HG02884 (cell line): Measurements from ENCODE around the gene EEIG1.
A peak's percentile ranks its signal among the peaks of the same experiment; 100 is the strongest.

ENCODE experiments used
- ATAC-seq: cut with Tn5 transposase; IDR thresholded peaks from one replicate; pipeline ENCODE4 v1.9.1; 2021; ENCODE audit warnings: mild to moderate bottlenecking, moderate library complexity; ENCODE audit not compliant: unreplicated experiment

Gene EEIG1

GRCh38 chr9:127975376-127976315, 5.1 kb downstream of the EEIG1 start:
- ATAC-seq, result no peak

GRCh38 chr9:127974769-127975261, 6.0 kb downstream of the EEIG1 start:
- ATAC-seq, result no peak

DNA sequence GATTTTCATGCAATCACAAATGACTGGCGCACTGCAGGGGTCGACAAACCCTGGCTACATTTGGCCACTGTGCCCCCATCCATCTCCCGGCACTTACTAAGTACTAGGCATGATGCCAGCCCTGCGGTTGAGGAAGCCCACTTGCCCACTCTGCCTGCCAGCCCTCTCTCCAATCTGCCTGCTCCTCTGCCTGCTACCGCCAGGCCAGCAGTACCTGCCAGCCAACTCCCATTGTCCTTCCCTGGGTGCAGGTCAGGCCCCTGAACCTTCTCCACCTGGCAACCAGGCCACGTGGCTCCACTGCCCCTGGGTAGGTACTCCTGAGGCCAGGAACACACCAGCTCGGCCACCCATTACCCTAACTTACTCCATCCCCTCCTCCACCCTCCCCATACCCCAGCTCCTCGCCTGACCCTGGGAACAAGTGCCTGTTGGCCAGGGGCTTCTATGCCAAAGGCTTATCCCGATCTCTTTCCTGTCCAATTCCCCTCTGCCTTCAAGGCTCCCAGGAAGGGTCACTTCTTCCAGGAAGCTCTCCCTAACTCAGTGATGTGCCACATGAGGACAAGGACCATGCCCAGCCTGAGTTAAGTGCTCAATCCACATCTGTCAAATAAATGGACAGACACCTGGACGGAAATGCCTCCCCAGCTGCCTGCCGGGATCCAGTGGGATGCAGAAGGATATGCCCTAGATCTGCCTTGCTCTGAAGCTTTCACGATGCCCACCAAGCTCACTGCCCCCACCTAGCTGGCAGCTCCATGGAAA, 6.6 kb downstream of the EEIG1 start:
- no peak for ATAC-seq

DNA sequence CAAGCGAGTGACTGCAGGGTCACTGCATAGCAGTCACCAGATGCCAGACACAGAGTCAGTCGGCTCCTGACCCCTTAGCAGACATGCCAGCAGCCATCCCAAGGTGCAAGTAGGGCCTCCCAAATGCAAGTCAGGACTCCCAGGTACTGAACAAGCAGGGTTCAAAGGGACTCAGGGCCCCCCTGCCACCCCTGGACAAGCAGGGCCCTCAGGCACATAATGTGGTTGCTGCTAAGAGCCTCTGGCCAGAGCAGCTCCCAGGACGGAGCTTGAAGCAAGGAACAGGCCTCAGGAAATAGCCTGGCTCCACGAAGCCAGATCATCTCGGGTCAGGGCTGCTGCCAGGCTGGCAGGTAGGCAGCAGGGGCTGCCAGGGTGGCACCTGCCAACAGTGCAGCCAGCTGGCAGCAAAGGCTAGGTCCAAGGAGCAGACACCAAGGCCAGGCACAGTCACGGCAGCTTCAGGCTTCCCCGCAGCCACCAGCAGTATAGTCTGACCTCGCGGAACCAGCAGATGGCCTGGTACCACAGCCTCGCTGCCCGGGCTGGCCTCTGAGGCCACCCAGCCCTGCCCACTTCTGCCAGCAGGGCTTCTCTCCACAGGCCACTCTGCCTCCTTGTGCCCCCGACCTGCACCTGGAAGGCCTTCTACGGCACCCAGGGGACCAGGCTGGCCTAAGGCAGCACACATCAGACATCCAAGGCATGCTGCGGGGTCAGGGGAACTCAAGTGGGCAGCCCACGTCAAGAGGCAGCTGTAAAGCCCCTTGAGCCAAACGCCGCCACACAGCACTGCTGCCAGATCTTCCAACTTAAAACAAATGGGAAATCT, 7.4 kb downstream of the EEIG1 start:
- ATAC-seq, result no peak

DNA sequence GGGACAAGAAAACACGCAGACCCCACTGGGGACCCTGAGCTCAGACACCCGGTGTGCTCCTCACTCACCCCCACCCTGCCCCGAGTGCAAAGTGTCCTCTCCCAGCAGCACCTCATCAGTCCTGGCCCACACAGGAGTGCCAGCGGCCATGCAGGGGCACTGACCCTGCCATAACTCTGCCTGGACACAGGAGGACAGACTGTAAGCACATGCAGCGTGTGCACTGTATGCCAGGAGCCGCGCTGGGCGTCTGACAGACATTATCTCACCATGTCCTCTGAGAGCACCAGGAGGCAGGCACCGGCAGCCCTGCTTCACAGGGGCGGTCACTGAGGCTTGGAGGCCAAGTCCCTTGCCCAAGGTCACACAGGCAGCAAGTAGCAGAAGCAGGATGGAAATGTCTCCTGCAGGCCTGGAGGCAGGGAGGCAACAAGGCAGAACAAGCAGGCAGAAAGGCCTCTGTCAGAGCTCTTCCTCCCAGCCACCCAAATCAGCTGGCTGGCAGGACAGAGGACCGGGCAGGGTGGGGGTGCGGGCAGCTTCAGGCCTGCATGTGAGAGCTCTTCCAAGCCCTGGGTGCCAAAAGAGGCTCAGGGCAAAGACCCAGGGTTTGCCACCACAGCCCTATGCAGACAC, 8.4 kb downstream of the EEIG1 start:
- no peak for ATAC-seq

GRCh38 chr9:127971357-127972235, 9.2 kb downstream of the EEIG1 start:
- ATAC-seq, result no peak

DNA sequence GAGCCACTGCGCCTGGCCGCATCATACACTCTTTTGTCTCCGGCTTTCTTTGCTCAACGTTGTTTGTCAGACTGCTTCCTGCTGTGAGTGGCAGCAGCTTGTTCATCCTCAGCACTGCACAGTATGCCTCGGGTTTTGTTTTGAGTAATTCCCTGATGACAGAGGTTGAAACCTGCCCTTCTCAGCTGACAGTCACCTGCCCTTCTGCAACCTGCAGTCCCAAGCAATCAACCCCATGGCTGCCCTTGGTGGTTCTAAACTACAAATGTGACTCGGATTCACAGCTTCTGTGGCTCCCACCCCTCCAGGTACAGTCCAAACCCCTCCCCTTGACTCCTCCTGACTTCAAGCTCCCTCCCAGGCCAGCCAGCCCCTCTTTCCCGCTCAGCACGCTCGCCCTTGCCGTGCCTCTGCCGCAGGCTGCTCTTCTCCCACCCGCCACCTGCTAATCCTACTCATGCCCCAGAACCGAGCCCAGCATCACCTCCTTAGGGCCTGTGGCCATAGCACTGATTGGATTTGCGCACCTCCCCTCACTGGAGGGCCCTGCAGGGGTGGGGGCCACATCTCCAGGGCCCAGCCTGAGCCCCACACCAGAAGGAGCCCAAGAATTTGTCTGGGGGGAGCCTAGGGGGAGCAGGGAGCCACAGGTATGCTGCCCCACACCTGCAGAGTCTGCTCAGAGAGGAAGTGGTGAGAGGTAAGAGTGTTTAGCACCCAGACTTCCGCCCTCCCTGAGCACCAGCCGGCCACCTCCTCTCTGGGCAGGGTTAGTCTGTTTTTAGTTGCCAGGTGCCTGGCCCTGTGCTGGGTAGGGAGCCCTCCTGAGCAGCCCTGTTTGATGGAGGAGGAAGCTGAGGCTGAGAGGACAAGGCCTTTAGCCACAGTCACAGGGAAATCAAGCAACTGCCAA, 10.1 kb downstream of the EEIG1 start:
- peak; percentile 79 for ATAC-seq

DNA sequence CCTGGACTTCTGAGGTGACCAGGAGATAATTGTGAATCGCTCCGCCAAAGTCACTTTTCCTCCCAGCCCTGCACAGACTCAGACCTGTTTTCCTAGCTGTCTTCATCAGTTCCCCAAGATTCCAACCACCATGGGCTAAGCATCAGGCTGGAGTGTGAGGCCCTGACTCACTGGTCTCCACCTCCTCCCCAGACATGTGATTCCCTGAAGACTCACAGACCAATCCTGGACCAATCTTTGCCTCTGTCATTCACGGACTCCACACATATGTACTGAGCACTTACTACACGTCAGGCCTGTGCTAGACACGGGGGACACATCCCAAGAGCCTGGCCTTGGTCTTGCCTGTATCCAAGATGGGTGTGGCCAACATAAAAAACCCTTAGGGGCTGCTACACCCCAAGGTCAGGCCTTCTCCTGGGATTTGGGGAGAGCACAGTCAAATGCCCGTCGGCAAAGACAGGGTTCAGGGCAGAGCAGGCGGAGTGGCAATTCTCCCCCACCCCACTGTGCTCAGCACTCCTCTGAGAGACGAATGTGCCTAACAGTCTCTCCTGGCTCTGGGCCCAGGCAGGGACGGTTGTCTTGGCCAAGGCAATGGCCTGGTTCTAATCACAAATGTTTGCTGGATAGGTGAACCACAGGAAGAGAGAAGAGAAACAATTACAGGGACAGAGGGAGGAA, 11.9 kb downstream of the EEIG1 start:
- ATAC-seq, result no peak

GRCh38 chr9:127968042-127968441, 12.7 kb downstream of the EEIG1 start:
- no peak for ATAC-seq

DNA sequence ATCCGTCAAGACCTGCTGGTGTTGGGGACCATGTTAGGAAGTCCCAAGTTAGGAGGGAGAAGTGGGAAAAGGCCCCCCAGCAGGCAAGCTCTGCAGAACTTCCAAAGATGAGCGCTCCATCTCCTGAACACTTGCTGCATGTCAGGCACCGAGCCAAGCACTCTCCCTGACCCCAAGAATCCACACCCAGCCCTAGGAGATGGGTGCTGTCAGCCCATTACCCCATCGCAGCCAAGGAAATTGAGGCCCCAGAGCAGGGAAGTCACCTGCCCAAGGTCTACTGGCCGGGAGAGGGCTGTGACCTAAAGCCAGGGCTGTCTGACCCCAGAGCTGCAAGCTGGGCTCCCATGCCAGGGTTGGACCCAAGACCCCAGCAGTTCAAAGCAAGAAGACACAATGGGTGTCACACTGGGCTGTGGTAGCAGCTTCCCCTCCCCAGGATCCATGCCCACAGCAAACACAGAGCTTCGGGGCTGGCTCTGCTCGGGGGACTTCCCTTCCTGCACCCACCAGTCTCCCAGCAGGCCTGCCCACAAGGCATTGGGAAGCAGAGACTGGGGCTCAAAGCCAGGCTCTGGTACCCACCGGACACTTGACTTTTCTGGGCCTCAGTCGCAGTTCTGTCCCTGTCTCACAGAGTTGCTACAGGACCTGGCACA, 13.5 kb downstream of the EEIG1 start:
- ATAC-seq, result no peak

- no peak for ATAC-seq
Measured at GRCh38 chr9:127966416-127967150, 14.2 kb downstream of the EEIG1 start.

DNA sequence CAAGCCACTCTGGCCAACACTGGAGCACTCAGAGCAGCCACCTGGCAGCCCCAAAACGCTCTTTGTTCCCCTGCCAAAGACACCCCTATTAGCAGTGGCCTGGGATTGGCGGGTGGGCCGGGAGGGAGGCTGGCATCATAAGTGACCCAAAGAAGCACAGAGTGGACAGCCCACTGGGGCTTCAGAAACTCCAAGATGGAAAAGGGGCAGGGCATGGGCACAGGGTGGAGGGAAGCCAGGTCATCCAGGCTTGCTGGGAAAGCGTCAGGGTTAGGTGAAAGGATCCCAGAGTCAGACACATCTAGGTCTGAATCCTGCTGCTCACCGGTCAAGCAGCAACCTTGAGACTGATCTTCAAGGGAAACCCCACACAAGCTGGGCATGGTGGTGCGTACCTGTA, 14.8 kb downstream of the EEIG1 start:
- ATAC-seq, result no peak

DNA sequence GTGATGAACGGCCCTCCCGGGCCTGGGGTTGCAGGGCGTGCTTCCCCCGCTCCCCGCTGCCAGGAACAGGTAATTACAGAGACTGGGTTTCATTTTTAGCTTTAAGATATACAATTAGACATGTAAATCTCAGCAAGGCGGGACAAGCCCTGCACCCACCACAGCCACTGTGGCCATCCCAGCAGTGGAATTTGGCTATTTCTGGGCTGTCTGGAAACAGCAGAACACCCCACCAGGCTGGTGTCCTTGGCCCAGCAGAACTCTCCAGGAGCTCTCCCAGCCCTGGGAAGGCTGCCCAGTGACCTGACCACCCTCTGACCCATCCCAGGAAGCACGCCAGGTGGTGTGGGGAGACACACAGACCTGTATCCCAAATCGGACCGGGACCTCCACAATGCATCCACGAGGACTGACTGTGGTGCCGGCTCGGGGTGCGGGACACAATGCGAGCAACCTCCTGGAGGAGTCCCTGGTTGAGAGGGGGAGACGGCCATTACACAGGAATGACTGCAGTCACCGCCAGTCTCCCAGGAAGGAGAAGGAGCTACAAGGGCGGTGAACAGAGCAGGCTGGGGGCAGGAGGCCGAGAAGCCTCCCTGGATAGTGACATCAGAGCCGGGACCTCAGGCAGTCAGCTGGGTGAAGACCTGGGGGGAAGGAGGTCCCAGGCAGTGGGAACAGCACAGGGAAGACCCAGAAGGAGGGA, 17.3 kb downstream of the EEIG1 start:
- ATAC-seq, result no peak

- no peak for ATAC-seq
Measured at GRCh38 chr9:127963041-127963358, 17.8 kb downstream of the EEIG1 start.

DNA sequence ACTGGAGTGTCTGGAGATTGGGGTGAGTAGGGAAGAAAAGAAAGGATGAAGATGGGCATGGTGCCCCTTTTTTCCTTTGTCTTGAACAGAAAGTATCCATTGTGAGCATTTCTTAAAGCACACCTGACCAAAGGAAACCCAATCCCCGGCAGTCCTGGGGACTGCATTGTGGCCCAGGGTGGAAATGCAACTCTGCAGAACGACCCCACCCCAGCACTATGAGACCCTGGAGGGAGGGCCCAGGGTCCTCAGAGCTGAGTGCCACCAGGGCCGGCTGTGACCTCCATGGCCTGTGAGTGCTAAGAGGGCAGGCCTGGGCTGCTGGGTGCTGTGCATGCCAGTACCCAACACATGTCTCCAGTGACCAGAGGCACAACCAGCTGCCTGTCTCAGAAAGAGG, 18.5 kb downstream of the EEIG1 start:
- ATAC-seq, result no peak

- no peak for ATAC-seq
Measured at GRCh38 chr9:127961613-127962155, 19.1 kb downstream of the EEIG1 start.
